Smooth muscle cell (in vitro differentiated cells): Measurements from ENCODE around the gene PARD3. TPM values are rescaled to one million over a fixed set of nuclear protein-coding genes. Genes with fewer than 3 reads are reported as not detected.

Experiments used
- DNase-seq: peaks from one replicate; lab custom pipeline; 2025; ENCODE audit not compliant: unreplicated experiment; lab: John Stamatoyannopoulos, UW
- H2AFZ ChIP-seq: fragments of 200-600 bp; sonication (generic); 2 replicates; pipeline ENCODE4 v1.6.0; 2016; ENCODE audit warnings: antibody characterized with exemption, low read depth, mild to moderate bottlenecking
- H3F3A ChIP-seq: fragments of 200-600 bp; sonication (generic); 2 replicates; pipeline ENCODE4 v1.6.0; 2017; ENCODE audit warnings: antibody characterized with exemption, low read depth
- H3K27ac ChIP-seq: fragments of 200-600 bp; sonication (generic); 2 replicates; pipeline ENCODE4 v1.5.1; 2016; ENCODE audit warnings: low read depth, mild to moderate bottlenecking
- H3K27me3 ChIP-seq: fragments of 200-600 bp; sonication (generic); 2 replicates; pipeline ENCODE4 v1.6.1; 2016; ENCODE audit warnings: low read depth, mild to moderate bottlenecking
- H3K36me3 ChIP-seq: fragments of 200-600 bp; sonication (generic); 2 replicates; pipeline ENCODE4 v1.5.1; 2016; ENCODE audit warnings: low read depth
- H3K4me1 ChIP-seq: fragments of 200-600 bp; sonication (generic); 2 replicates; pipeline ENCODE4 v1.5.1; 2016; ENCODE audit warnings: low read depth
- H3K4me2 ChIP-seq: fragments of 200-600 bp; sonication (generic); 2 replicates; pipeline ENCODE4 v1.6.0; 2016; ENCODE audit warnings: mild to moderate bottlenecking
- H3K4me3 ChIP-seq: fragments of 200-600 bp; sonication (generic); 2 replicates; pipeline ENCODE4 v1.5.1; 2016; ENCODE audit warnings: mild to moderate bottlenecking
- H3K79me2 ChIP-seq: fragments of 200-600 bp; sonication (generic); 2 replicates; pipeline ENCODE4 v1.6.0; 2016; ENCODE audit warnings: low read depth, mild to moderate bottlenecking
- H3K9ac ChIP-seq: fragments of 200-600 bp; sonication (generic); 2 replicates; pipeline ENCODE4 v1.6.0; 2016; ENCODE audit warnings: low read depth
- H3K9me3 ChIP-seq: fragments of 200-600 bp; sonication (generic); replicated peaks from 2 replicates; pipeline ENCODE4 v1.5.1; 2016; ENCODE audit warnings: low read depth
- H4K20me1 ChIP-seq: fragments of 200-600 bp; sonication (generic); 2 replicates; pipeline ENCODE4 v1.6.0; 2016; ENCODE audit warnings: low read depth
- CTCF ChIP-seq: fragments of 200-600 bp; sonication (generic); IDR thresholded peaks from 2 replicates; pipeline ENCODE4 v1.5.1; 2017; ENCODE audit warnings: borderline replicate concordance, mild to moderate bottlenecking, antibody characterized with exemption; ENCODE audit not compliant: insufficient read depth, poor library complexity, severe bottlenecking
- WGBS: methylation state at CpG from one replicate; pipeline ENCODE4 v1.1.7; 2016; ENCODE audit warnings: low lambda C conversion rate; 5-methylcytosine and 5-hydroxymethylcytosine counted together
- polyA plus RNA-seq: library from polyadenylated mRNA; unstranded; fragments of >200 nt; fragmentation: Nextera tagmentation; extraction: Ambion mirVana; gene quantifications from 2 replicates; pipeline ENCODE4 v1.2.1, GENCODE V29; 2016
- total RNA-seq: library from RNA; depleted of rRNA; stranded (reverse); fragments of >200 nt; gene quantifications from 2 replicates; pipeline ENCODE4 v1.2.3, GENCODE V29; 2014

The PARD3 gene
- total and polyA plus RNA-seq, 2 experiments from 2014 or later, result 17.5 to 26.0 TPM

- no peaks in the 10 kb centered on the region for H3K79me2 ChIP-seq
- H3K4me3 ChIP-seq, result no peak overlapping the region
- no peak overlapping the region for H3K9ac ChIP-seq
- H2AFZ ChIP-seq, result no peak overlapping the region
- H3K27ac ChIP-seq, result no peak overlapping the region
- WGBS, result 62% methylated on average over 4 of the region's 4 CpGs
- H3K4me1 ChIP-seq, result no peaks in the 10 kb centered on the region
- no peaks in the 10 kb centered on the region for H3K9me3 ChIP-seq
- H3K36me3 ChIP-seq, result no peaks in the 10 kb centered on the region
- no peaks in the 10 kb centered on the region for H3F3A ChIP-seq
- no peak for DNase-seq
- no peak for TF ChIP-seq CTCF
- H4K20me1 ChIP-seq, result peaks cover 8% of the 10 kb centered on the region
- H3K27me3 ChIP-seq, result no peaks in the 10 kb centered on the region
- no peak overlapping the region for H3K4me2 ChIP-seq
Measured at GRCh38 chr10:34438741-34439140, 376.4 kb downstream of the PARD3 start.

- H3K79me2 ChIP-seq, result no peaks in the 10 kb centered on the region
- H3F3A ChIP-seq, result no peaks in the 10 kb centered on the region
- H3K9me3 ChIP-seq, result no peaks in the 10 kb centered on the region
- 68% methylated on average over 5 of the region's 5 CpGs for WGBS
- H3K4me2 ChIP-seq, result no peak overlapping the region
- no peak overlapping the region for H3K27ac ChIP-seq
- no peaks in the 10 kb centered on the region for H3K36me3 ChIP-seq
- H3K9ac ChIP-seq, result no peak overlapping the region
- H3K4me3 ChIP-seq, result no peak overlapping the region
- peaks cover 15% of the 10 kb centered on the region for H4K20me1 ChIP-seq
- no peaks in the 10 kb centered on the region for H3K4me1 ChIP-seq
- no peak for TF ChIP-seq CTCF
- H3K27me3 ChIP-seq, result no peaks in the 10 kb centered on the region
- no peak for DNase-seq
- no peak overlapping the region for H2AFZ ChIP-seq
Measured at GRCh38 chr10:34437906-34438305, 377.2 kb downstream of the PARD3 start.

GRCh38 chr10:34434119-34434594 is 380.9 kb downstream of the PARD3 start:
- no peak overlapping the region for H3K9ac ChIP-seq
- H3K27ac ChIP-seq, result no peak overlapping the region
- H3K27me3 ChIP-seq, result no peaks in the 10 kb centered on the region
- no peak overlapping the region for H3K4me3 ChIP-seq
- WGBS, result 52% methylated on average over 2 of the region's 2 CpGs
- no peaks in the 10 kb centered on the region for H3K9me3 ChIP-seq
- H3K36me3 ChIP-seq, result no peaks in the 10 kb centered on the region
- no peak overlapping the region for H2AFZ ChIP-seq
- no peaks in the 10 kb centered on the region for H3K4me1 ChIP-seq
- peaks cover 20% of the 10 kb centered on the region for H4K20me1 ChIP-seq
- no peaks in the 10 kb centered on the region for H3K79me2 ChIP-seq
- H3F3A ChIP-seq, result no peaks in the 10 kb centered on the region
- no peak for TF ChIP-seq CTCF
- DNase-seq, result no peak
- H3K4me2 ChIP-seq, result no peak overlapping the region
